Measurements from ENCODE around the gene GJD3. TPM values are rescaled to one million over a fixed set of nuclear protein-coding genes. Genes with fewer than 3 reads are reported as not detected.

The GJD3 gene
- total RNA-seq: not detected

GRCh38 chr17:40364121-40364861 is at the start of gene GJD3:
TSS of gene GJD3 (minus strand) at chr17:40364737. CDS start at chr17:40363815, 922 bp downstream.

Other genes starting within 250 kb of the GJD3 start
- gene MSL1, start 242.8 kb downstream of the GJD3 start, total RNA-seq: 91.9 TPM
- 71.7 TPM for gene CASC3, start 224.2 kb downstream of the GJD3 start, total RNA-seq
- 16.2 TPM for gene RAPGEFL1, start 187.3 kb downstream of the GJD3 start, total RNA-seq
- gene WIPF2, start 145.4 kb downstream of the GJD3 start, total RNA-seq: 13.6 TPM
- 6.3 TPM for gene CDC6, start 76.9 kb downstream of the GJD3 start, total RNA-seq
- gene RARA, start 55.6 kb downstream of the GJD3 start, total RNA-seq: 50.1 TPM
- 62.8 TPM for gene TOP2A, start 53.2 kb upstream of the GJD3 start, total RNA-seq
- gene IGFBP4, start 78.7 kb upstream of the GJD3 start, total RNA-seq: 182 TPM
- 1.8 TPM for gene TNS4, start 136.9 kb upstream of the GJD3 start, total RNA-seq
- not detected for gene CCR7, start 200.7 kb upstream of the GJD3 start, total RNA-seq